GOT3 (cell line): ENCODE data around the gene TENT4A.

Experiments used
- DNase-seq: peaks from one replicate; lab custom pipeline; 2025; ENCODE audit warnings: mixed read lengths; lab: John Stamatoyannopoulos, UW

TENT4A gene

DNA sequence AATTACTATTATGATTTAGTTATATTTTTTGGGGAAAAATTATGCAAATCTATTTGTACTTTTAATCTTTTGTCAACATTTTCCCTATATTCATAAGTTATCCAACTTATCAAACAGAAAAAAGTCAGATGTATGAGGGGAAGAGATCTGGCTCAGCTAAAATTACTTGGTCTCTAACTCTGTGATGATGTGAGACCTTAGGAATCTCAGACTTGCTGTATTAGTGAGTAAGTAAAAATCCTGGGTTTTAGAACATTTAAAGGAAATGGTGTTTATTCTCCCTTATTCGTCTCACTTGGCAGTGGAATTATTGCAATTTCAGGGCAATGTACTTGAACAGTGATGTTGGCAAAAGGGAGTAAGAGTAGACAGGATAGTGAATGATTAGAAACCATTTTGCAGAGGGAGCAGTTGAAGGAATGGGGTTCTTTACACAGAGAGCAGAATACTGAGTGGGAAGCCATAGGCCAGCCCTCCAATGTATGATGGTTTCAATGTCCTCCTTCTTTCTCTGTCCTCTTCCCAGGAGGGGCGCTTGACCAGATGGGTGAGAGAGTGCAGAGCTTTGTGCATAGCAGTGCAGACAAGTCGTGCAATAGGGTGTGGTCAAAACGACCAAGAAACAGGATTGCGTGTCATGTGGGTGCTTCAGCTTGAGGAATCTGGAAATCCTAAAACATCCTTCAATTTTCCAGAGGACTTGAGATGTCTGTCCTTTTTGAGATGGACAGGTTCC is 91.7 kb downstream of the TENT4A start:
- DNase-seq, result no peak

DNA sequence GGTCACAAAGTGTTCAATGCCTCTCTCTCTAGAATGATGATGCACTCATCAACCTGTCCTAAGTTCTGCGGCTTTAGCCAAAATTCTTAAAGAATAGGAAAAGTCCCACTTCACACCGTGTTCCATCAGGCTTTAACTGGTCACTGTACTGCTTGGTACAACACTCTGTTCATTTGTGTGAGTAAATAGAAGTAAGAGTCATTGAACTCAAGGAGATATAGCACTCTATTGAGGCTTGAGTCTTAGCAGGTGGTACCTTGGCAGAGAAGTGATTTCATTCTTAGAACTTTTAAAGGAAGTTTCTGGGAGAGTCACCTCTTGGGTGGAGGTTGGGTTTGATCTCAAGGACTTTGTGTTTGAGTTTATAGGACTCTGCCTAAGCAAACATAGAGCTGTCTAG is 92.6 kb downstream of the TENT4A start:
- DNase-seq, result no peak
